Esophagus muscularis mucosa (tissue), 4 donors: ENCODE measurements around the gene SLC22A5. TPM values are rescaled to one million over a fixed set of nuclear protein-coding genes. Genes with fewer than 3 reads are reported as not detected.

Experiments used
- DNase-seq: peaks from one replicate; pipeline ENCODE4 v3.0.0-alpha.2; 2017; ENCODE audit errors: extremely low spot score
- H3K27ac ChIP-seq, 4 donors: fragments of 200-600 bp; sonication (generic); replicated peaks in 1 of 4; 1 replicate in 3 of 4; 2 replicates in 1 of 4; pipeline ENCODE4 v1.5.1; 2016 to 2019; ENCODE audit warnings: mild to moderate bottlenecking in 1 of 4
- H3K27me3 ChIP-seq, 4 donors: fragments of 200-600 bp; sonication (generic); one replicate each; pipeline versions ENCODE4 v1.5.1 to v1.6.0; 2016 to 2019
- H3K36me3 ChIP-seq, 4 donors: fragments of 200-600 bp; sonication (generic); one replicate each; pipeline ENCODE4 v1.5.1; 2016 to 2019
- H3K4me1 ChIP-seq, 4 donors: fragments of 200-600 bp; sonication (generic); one replicate each; pipeline ENCODE4 v1.5.1; 2016 to 2019
- H3K4me3 ChIP-seq, 4 donors: fragments of 200-600 bp; sonication (generic); 1 replicate in 2 of 4; 2 replicates in 2 of 4; pipeline ENCODE4 v1.5.1; 2016 to 2019; ENCODE audit warnings: mild to moderate bottlenecking in 4 of 4, moderate library complexity in 1 of 4
- H3K9me3 ChIP-seq, 4 donors: fragments of 200-600 bp; sonication (generic); 1 replicate in 3 of 4; 2 replicates in 1 of 4; pipeline ENCODE4 v1.5.1; 2016 to 2019
- EP300 ChIP-seq: sonication (generic); formaldehyde crosslinking; IDR thresholded peaks from one replicate; pipeline ENCODE4 v1.6.1; 2017; ENCODE audit warnings: antibody characterized with exemption
- POLR2A ChIP-seq: fragments of 450-650 bp; IDR thresholded peaks from one replicate; pipeline ENCODE4 v1.6.1; 2017; ENCODE audit warnings: antibody characterized with exemption, moderate library complexity, mild to moderate bottlenecking, low read depth
- POLR2AphosphoS5 ChIP-seq, 2 donors: sonication (generic); formaldehyde crosslinking; IDR thresholded peaks; one replicate each; pipeline ENCODE4 v1.6.1; 2017; ENCODE audit warnings: antibody characterized with exemption in 2 of 2
- WGBS: methylation state at CpG from one replicate; pipeline ENCODE4 v1.1.5; 2018; 5-methylcytosine and 5-hydroxymethylcytosine counted together
- intact Hi-C: fragments of 100-400 bp; cut with DNase I; formaldehyde crosslinking; loops from one replicate; pipeline ENCODE4 v1.15.1; 2023
- small RNA-seq, 3 donors: library from RNA; depleted of rRNA; stranded (forward); fragments of <200 nt; gene quantifications; one replicate each; pipeline ENCODE3, GENCODE V24; 2016
- total RNA-seq, 4 donors: library from RNA; depleted of rRNA; stranded (reverse); fragments of >200 nt; gene quantifications; one replicate each; pipeline versions ENCODE4 v1.1.0 to v1.2.1, GENCODE V29; 2016
- TF ChIP-seq, protein P1 (sequence below), 3 experiments: fragments of 200-600 bp in 2 of 3; fragments of 450-650 bp in 1 of 3; sonication (generic) in 2 of 3; IDR thresholded peaks; one replicate each; pipeline ENCODE4 v1.5.1; 2017 to 2019; ENCODE audit warnings: antibody characterized with exemption in 3 of 3, mild to moderate bottlenecking in 2 of 3, moderate library complexity in 1 of 3

Gene SLC22A5
- total RNA-seq, 4 donors from 2014 or later = 6.2 to 8.8 (median 7.5) TPM

DNA sequence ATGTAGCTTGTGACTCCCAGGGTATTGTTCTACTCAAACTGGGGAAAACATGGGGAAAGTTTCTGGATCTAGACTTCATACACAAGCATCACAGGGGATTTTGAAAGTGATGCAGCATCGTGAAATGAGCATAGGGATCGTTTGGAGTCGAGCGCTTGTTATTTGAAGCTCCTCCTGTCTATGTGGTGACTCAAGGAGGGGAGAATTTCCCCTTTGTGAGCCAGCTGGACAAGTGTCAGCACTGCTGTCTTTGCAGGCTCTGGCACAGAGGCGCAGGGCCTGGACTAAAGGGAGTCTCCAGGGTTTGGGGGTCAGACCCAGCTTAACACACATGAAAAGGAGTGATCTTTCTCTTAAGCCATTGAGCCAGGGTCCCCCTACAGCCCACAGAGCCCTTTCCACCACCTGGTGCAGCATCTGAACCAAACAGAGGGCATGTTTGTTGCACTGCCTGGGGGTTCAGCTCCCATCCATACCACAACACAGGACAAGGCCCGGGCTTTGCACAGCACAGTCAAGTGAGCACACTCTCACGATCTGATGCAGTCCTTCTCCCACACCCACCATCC, 70.1 kb downstream of the SLC22A5 start:
- Histone ChIP-seq H3K4me1 (peaks cover 63 to 98% (median 89%) of the 10 kb centered on the region in 4 donors), H3K36me3 (no peaks in the 10 kb centered on the region), H3K27ac (peak overlapping the region; percentile 74 to 85 (median 80)), H3K27me3 (no peaks in the 10 kb centered on the region), H3K9me3 (no peaks in the 10 kb centered on the region), H3K4me3 (no peak overlapping the region)
- DNase-seq = peak; percentile 94
- intact Hi-C loops = no loop called here
- peak; percentile 67 to 75 for TF ChIP-seq POLR2AphosphoS5 (IDR thresholded peaks at IDR 0.05)
- TF ChIP-seq, protein P1, sequence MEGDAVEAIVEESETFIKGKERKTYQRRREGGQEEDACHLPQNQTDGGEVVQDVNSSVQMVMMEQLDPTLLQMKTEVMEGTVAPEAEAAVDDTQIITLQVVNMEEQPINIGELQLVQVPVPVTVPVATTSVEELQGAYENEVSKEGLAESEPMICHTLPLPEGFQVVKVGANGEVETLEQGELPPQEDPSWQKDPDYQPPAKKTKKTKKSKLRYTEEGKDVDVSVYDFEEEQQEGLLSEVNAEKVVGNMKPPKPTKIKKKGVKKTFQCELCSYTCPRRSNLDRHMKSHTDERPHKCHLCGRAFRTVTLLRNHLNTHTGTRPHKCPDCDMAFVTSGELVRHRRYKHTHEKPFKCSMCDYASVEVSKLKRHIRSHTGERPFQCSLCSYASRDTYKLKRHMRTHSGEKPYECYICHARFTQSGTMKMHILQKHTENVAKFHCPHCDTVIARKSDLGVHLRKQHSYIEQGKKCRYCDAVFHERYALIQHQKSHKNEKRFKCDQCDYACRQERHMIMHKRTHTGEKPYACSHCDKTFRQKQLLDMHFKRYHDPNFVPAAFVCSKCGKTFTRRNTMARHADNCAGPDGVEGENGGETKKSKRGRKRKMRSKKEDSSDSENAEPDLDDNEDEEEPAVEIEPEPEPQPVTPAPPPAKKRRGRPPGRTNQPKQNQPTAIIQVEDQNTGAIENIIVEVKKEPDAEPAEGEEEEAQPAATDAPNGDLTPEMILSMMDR (IDR thresholded peaks at IDR 0.05) = no peak
- WGBS = 20% methylated on average over 4 of the region's 7 CpGs

DNA sequence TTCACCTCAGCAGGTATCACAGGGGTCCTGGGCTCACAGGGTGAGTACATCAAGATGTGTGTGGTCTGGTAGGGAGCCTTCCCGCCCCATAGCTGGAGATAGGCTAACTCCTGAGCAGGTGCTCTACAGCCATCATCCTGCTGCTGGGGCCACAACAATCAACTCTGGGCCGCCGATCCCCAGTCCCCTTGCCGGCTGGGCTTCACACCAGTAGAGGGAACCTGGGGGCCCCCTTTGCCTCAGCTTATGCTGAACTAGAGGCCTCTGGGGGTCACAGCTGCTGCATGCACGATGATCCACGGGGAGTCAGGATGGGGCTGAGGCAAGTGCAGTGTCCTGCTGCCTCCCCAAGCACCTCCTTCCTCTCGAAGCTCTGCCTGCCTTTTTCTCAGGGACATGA, 74.6 kb downstream of the SLC22A5 start:
- peak overlapping the region in 1 of 4 donors; percentile 17 for H3K27ac ChIP-seq
- WGBS = 67% methylated on average over 1 of the region's 7 CpGs
- no peak for DNase-seq
- intact Hi-C loops = no loop called here
- H3K36me3 ChIP-seq = no peaks in the 10 kb centered on the region
- H3K4me3 ChIP-seq = no peak overlapping the region
- H3K4me1 ChIP-seq = peaks cover 51 to 95% (median 86%) of the 10 kb centered on the region in 4 donors
- TF ChIP-seq POLR2AphosphoS5 (IDR thresholded peaks at IDR 0.05) (no peak), POLR2A (no peak), EP300 (no peak)
- TF ChIP-seq, protein P1 (IDR thresholded peaks at IDR 0.05) = no peak
- H3K9me3 ChIP-seq = no peaks in the 10 kb centered on the region
- no peaks in the 10 kb centered on the region for H3K27me3 ChIP-seq

Small RNAs within 50 kb of the gene (small RNA-seq; reads per million reads assigned to genes)
- gene MIR3936 = 0 to 0.68 (median 0) reads per million in 3 donors

Other genes starting within 250 kb of the SLC22A5 start
- 10 to 100 TPM; 28.8 to 44.7 (median 30.8) TPM for gene P4HA2, start 141.9 kb upstream of the SLC22A5 start, total RNA-seq
- gene PDLIM4, start 112.0 kb upstream of the SLC22A5 start, total RNA-seq = 100 to 1,000 TPM in 3 of 4 donors, 10 to 100 TPM in 1; 59.4 to 199 (median 134) TPM
- gene SLC22A4, start 75.3 kb upstream of the SLC22A5 start, total RNA-seq = 1 to 10 TPM in 2 of 4 donors, under 1 TPM in 2; 0.42 to 1.7 (median 1.0) TPM
- 100 to 1,000 TPM in 1 of 4 donors, 10 to 100 TPM in 3; 20.6 to 289 (median 29.6) TPM for gene IRF1, start 121.1 kb downstream of the SLC22A5 start, total RNA-seq
- gene IL5, start 173.8 kb downstream of the SLC22A5 start, total RNA-seq = not detected
- 10 to 100 TPM; 24.0 to 39.9 (median 29.3) TPM for gene RAD50, start 187.3 kb downstream of the SLC22A5 start, total RNA-seq